ENCODE results near the gene FYTTD1. TPM values are rescaled to one million over a fixed set of nuclear protein-coding genes. Genes with fewer than 3 reads are reported as not detected.
A peak's percentile ranks its signal among the peaks of the same experiment; 100 is the strongest.

Gene FYTTD1
- total RNA-seq, 1 donor from 2014 or later, result 37.7 TPM

- ATAC-seq (no peak), DNase-seq (no peak)
- TF ChIP-seq CTCF (IDR thresholded peaks at IDR 0.05), result no peak
- H3K36me3 ChIP-seq, result no peaks in the 10 kb centered on the region
- peaks cover 40% of the 10 kb centered on the region for H3K4me1 ChIP-seq
- intact Hi-C loops (cut with DNase I), result no loop called here
- peak overlapping the region; percentile 2 for H3K4me3 ChIP-seq
- H3K27ac ChIP-seq, result no peak overlapping the region
- H3K9me3 ChIP-seq, result no peaks in the 10 kb centered on the region
- H3K27me3 ChIP-seq (ENCODE audit: low read depth), result no peaks in the 10 kb centered on the region
These were observed 43.6 kb downstream of the FYTTD1 start for GRCh38 chr3:197793247-197793646.

GRCh38 chr3:197794115-197794514 is 44.4 kb downstream of the FYTTD1 start:
- intact Hi-C loops (cut with DNase I), result no loop called here
- Histone ChIP-seq H3K36me3 (no peaks in the 10 kb centered on the region), H3K4me1 (peaks cover 40% of the 10 kb centered on the region), H3K27ac (no peak overlapping the region), H3K4me3 (no peak overlapping the region), H3K9me3 (no peaks in the 10 kb centered on the region), H3K27me3 (ENCODE audit: low read depth) (no peaks in the 10 kb centered on the region)
- DNase-seq (no peak), ATAC-seq (no peak)
- no peak for TF ChIP-seq CTCF (IDR thresholded peaks at IDR 0.05)

- no peak overlapping the region for H3K4me3 ChIP-seq
- no peaks in the 10 kb centered on the region for H3K36me3 ChIP-seq
- no peak for TF ChIP-seq CTCF (IDR thresholded peaks at IDR 0.05)
- ATAC-seq (no peak), DNase-seq (no peak)
- H3K4me1 ChIP-seq, result peaks cover 44% of the 10 kb centered on the region
- intact Hi-C loops (cut with DNase I), result no loop called here
- H3K27ac ChIP-seq, result no peak overlapping the region
- H3K9me3 ChIP-seq, result no peaks in the 10 kb centered on the region
- H3K27me3 ChIP-seq (ENCODE audit: low read depth), result no peaks in the 10 kb centered on the region
These were observed 45.5 kb downstream of the FYTTD1 start for GRCh38 chr3:197795200-197795599.

GRCh38 chr3:197796087-197796486 is 46.4 kb downstream of the FYTTD1 start:
- ATAC-seq (no peak), DNase-seq (no peak)
- intact Hi-C loops (cut with DNase I), result no loop called here
- no peak overlapping the region for H3K4me3 ChIP-seq
- no peaks in the 10 kb centered on the region for H3K27me3 ChIP-seq (ENCODE audit: low read depth)
- TF ChIP-seq CTCF (IDR thresholded peaks at IDR 0.05), result no peak
- H3K4me1 ChIP-seq, result peaks cover 42% of the 10 kb centered on the region
- no peak overlapping the region for H3K27ac ChIP-seq
- H3K36me3 ChIP-seq, result no peaks in the 10 kb centered on the region
- H3K9me3 ChIP-seq, result no peaks in the 10 kb centered on the region

- TF ChIP-seq CTCF (IDR thresholded peaks at IDR 0.05), result no peak
- Histone ChIP-seq H3K4me1 (peaks cover 39% of the 10 kb centered on the region), H3K9me3 (no peaks in the 10 kb centered on the region), H3K4me3 (no peak overlapping the region), H3K36me3 (no peaks in the 10 kb centered on the region), H3K27me3 (ENCODE audit: low read depth) (no peaks in the 10 kb centered on the region), H3K27ac (no peak overlapping the region)
- intact Hi-C loops (cut with DNase I), result no loop called here
- no peak for DNase-seq
- no peak for ATAC-seq
These were observed 49.2 kb downstream of the FYTTD1 start for GRCh38 chr3:197798863-197799262.

GRCh38 chr3:197800379-197800778 is 50.7 kb downstream of the FYTTD1 start:
- Histone ChIP-seq H3K9me3 (no peaks in the 10 kb centered on the region), H3K4me3 (no peak overlapping the region), H3K27ac (no peak overlapping the region), H3K27me3 (ENCODE audit: low read depth) (no peaks in the 10 kb centered on the region), H3K4me1 (peaks cover 29% of the 10 kb centered on the region), H3K36me3 (no peaks in the 10 kb centered on the region)
- ATAC-seq (peak in 1 of 2 donors; percentile 57), DNase-seq (no peak)
- intact Hi-C loops (cut with DNase I), result no loop called here
- TF ChIP-seq CTCF (IDR thresholded peaks at IDR 0.05), result no peak

Data from lower lobe of right lung (tissue), 2 donors.